ENCODE data around the gene PPP1R1C. TPM values are rescaled to one million over a fixed set of nuclear protein-coding genes. Genes with fewer than 3 reads are reported as not detected.

PPP1R1C gene
- total RNA-seq, 1 experiment from 2014 or later = 3.4 TPM

GRCh38 chr2:181944914-181945291 is 40.8 kb upstream of the PPP1R1C start (continued):
- TF ChIP-seq HMGXB4 (CRISPR knock-in tag; IDR thresholded peaks at IDR 0.05) = no peak

DNA sequence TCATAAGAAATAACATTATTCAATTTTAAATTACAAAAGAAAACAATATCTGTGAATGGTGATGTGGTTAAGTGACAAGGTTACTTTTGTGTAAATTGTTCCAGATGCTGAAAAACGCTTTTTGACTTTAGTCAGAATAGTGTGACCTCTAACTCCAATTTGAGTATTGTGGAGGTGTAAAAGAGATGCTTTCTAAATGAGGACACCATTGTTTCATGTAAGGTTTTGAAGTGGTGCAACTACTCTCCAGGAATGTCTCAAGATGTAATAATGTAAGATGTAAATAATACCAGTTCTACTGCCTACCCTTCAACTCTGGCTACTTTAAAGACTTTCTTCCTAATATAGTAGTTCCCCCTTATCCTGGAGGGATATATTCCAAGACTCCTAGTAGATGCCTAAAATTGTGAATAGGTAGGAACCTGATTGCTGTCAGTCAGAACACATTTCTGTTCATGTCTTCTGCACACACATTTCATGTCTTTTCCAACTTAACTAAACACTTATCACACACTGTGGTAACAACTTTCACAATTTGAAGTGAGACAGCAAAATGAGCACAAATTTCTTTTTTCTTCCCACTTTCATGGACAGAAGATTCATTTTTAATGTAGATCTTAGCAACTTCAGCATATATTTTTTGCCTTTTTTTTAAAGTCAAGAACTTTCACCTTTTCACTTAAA is 39.1 kb upstream of the PPP1R1C start:
- TF ChIP-seq ERG (CRISPR knock-in tag; IDR thresholded peaks at IDR 0.05) (no peak), GTF2I (CRISPR knock-in tag; conservative IDR thresholded peaks at IDR 0.05) (no peak), CBFB (CRISPR knock-in tag; IDR thresholded peaks at IDR 0.05; ENCODE audit: low read depth) (no peak)
- Mint-ChIP-seq H3K4me3 (no peak overlapping the region), H3K9me3 (no peaks in the 10 kb centered on the region), H3K36me3 (no peaks in the 10 kb centered on the region), H3K4me1 (peaks cover 6% of the 10 kb centered on the region; the same call in 1 of the 2 replicates), H3K27me3 (ENCODE audit: low read depth) (no peaks in the 10 kb centered on the region), H3K27ac (no peak overlapping the region)
- ChIA-PET POLR2A (no interaction called here), CTCF (no interaction called here)
- ATAC-seq = no peak
- DNase-seq (ENCODE audit: low spot score) = no peak

DNA sequence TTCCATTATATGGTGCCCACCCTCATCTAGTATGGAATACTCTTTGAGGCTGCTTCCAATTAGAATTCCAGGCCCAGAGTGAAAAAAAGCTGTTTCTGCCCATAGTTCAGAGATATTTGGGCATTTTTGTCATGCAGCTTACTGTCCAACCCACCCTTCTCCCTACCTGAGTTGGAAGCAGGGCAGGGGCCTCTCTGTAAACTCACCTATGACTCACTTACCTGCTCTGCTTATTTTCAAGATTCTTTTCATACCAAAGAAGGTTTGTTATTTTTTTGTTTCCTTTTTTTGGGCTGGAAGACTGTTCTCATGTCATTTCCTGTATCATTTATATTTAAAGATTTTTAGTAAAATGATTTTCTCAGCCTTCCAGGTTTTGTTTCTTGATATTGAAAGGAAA is 38.4 kb upstream of the PPP1R1C start:
- DNase-seq (ENCODE audit: low spot score) (no peak), ATAC-seq (no peak)
- Mint-ChIP-seq H3K4me3 (no peak overlapping the region), H3K27ac (no peak overlapping the region), H3K4me1 (peaks cover 6% of the 10 kb centered on the region; the same call in 1 of the 2 replicates), H3K36me3 (no peaks in the 10 kb centered on the region), H3K9me3 (no peaks in the 10 kb centered on the region), H3K27me3 (ENCODE audit: low read depth) (no peaks in the 10 kb centered on the region)
- ChIA-PET POLR2A (no interaction called here), CTCF (no interaction called here)
- TF ChIP-seq ZNF138 (CRISPR knock-in tag; conservative IDR thresholded peaks at IDR 0.05) = no peak
- TF ChIP-seq TP53 (CRISPR knock-in tag; IDR thresholded peaks at IDR 0.05) = no peak
- TF ChIP-seq CREB1 (CRISPR knock-in tag; IDR thresholded peaks at IDR 0.05) = no peak
- no peak for TF ChIP-seq GABPB1 (CRISPR knock-in tag; IDR thresholded peaks at IDR 0.05)
- TF ChIP-seq FOXP4 (CRISPR knock-in tag; IDR thresholded peaks at IDR 0.05) = no peak
- TF ChIP-seq, protein P1, sequence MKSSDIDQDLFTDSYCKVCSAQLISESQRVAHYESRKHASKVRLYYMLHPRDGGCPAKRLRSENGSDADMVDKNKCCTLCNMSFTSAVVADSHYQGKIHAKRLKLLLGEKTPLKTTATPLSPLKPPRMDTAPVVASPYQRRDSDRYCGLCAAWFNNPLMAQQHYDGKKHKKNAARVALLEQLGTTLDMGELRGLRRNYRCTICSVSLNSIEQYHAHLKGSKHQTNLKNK (CRISPR knock-in tag; IDR thresholded peaks at IDR 0.05) = no peak
- no peak for TF ChIP-seq ZSCAN18 (CRISPR knock-in tag; IDR thresholded peaks at IDR 0.05)
- no peak for TF ChIP-seq EMX1 (CRISPR knock-in tag; IDR thresholded peaks at IDR 0.05)
- TF ChIP-seq ZBTB21 (CRISPR knock-in tag; IDR thresholded peaks at IDR 0.05; ENCODE audit: borderline replicate concordance) = no peak
- TF ChIP-seq NR2C2 (CRISPR knock-in tag; IDR thresholded peaks at IDR 0.05) = no peak
- TF ChIP-seq ZNF121 (CRISPR knock-in tag; IDR thresholded peaks at IDR 0.05) = no peak
- TF ChIP-seq, protein P2, sequence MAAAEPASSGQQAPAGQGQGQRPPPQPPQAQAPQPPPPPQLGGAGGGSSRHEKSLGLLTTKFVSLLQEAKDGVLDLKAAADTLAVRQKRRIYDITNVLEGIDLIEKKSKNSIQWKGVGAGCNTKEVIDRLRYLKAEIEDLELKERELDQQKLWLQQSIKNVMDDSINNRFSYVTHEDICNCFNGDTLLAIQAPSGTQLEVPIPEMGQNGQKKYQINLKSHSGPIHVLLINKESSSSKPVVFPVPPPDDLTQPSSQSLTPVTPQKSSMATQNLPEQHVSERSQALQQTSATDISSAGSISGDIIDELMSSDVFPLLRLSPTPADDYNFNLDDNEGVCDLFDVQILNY (CRISPR knock-in tag; IDR thresholded peaks at IDR 0.05) = no peak
- TF ChIP-seq RORB (CRISPR knock-in tag; IDR thresholded peaks at IDR 0.05) = no peak
- no peak for TF ChIP-seq PRRX2 (CRISPR knock-in tag; IDR thresholded peaks at IDR 0.05)
